Ishikawa (cell line): ENCODE measurements around the gene FDPS.
A peak's percentile ranks its signal among the peaks of the same experiment; 100 is the strongest.

Experiments
- CEBPB ChIP-seq: IDR thresholded peaks from 2 replicates; pipeline ENCODE4 v1.6.1; 2012
- CREB1 ChIP-seq: IDR thresholded peaks from 2 replicates; pipeline ENCODE4 v1.6.1; 2012; ENCODE audit warnings: low read depth
- EGR1 ChIP-seq: IDR thresholded peaks from 2 replicates; pipeline ENCODE4 v1.6.1; 2012
- EP300 ChIP-seq: IDR thresholded peaks from 2 replicates; pipeline ENCODE4 v1.6.1; 2012; ENCODE audit warnings: borderline replicate concordance
- FOXM1 ChIP-seq: IDR thresholded peaks from 2 replicates; pipeline ENCODE4 v1.6.1; 2012; ENCODE audit warnings: low read depth, borderline replicate concordance
- MAX ChIP-seq: IDR thresholded peaks from 2 replicates; pipeline ENCODE4 v1.6.1; 2012
- NFIC ChIP-seq: IDR thresholded peaks from 2 replicates; pipeline ENCODE4 v1.6.1; 2012
- RAD21 ChIP-seq: IDR thresholded peaks from 2 replicates; pipeline ENCODE4 v1.6.1; 2012; ENCODE audit warnings: low read depth
- REST ChIP-seq: IDR thresholded peaks from 2 replicates; pipeline ENCODE4 v1.6.1; 2012; ENCODE audit warnings: low read depth, mild to moderate bottlenecking
- TAF1 ChIP-seq: IDR thresholded peaks from 2 replicates; pipeline ENCODE4 v1.6.1; 2012; ENCODE audit warnings: low read depth, mild to moderate bottlenecking
- TCF12 ChIP-seq: IDR thresholded peaks from 2 replicates; pipeline ENCODE4 v1.6.1; 2012; ENCODE audit warnings: low read depth
- TEAD4 ChIP-seq: IDR thresholded peaks from 2 replicates; pipeline ENCODE4 v1.6.1; 2012
- USF1 ChIP-seq: IDR thresholded peaks from 2 replicates; pipeline ENCODE4 v1.6.1; 2012
- YY1 ChIP-seq: IDR thresholded peaks from 2 replicates; pipeline ENCODE4 v1.6.1; 2012; ENCODE audit warnings: low read depth
- ZBTB7A ChIP-seq: IDR thresholded peaks from 2 replicates; pipeline ENCODE4 v1.6.1; 2012; ENCODE audit warnings: low read depth

Gene FDPS

GRCh38 chr1:155324717-155325602 is 16.3 kb downstream of the FDPS start:
- TF ChIP-seq FOXM1 (no peak), RAD21 (peak; percentile 35; the same call in 1 of the 2 replicates), TEAD4 (no peak), TAF1 (0 out of 2 replicates have a peak, but pooled peaks have one; percentile 18), MAX (peak; percentile 45; the same call in 1 of the 2 replicates), YY1 (0 out of 2 replicates have a peak, but pooled peaks have one; percentile 34), REST (no peak), TCF12 (0 out of 2 replicates have a peak, but pooled peaks have one; percentile 27), ZBTB7A (peak; percentile 46; the same call in 1 of the 2 replicates), EGR1 (no peak), CEBPB (no peak), CREB1 (no peak), USF1 (no peak), EP300 (no peak)

GRCh38 chr1:155325603-155325893 is 16.9 kb downstream of the FDPS start:
- no peak for TF ChIP-seq NFIC

- TF ChIP-seq REST = no peak
- no peak for TF ChIP-seq TEAD4
- TF ChIP-seq MAX = no peak
- TF ChIP-seq YY1 = no peak
These were observed 17.4 kb downstream of the FDPS start for GRCh38 chr1:155326020-155326526.

GRCh38 chr1:155326631-155327037 is 18.0 kb downstream of the FDPS start:
- no peak for TF ChIP-seq EP300
- no peak for TF ChIP-seq ZBTB7A
- no peak for TF ChIP-seq FOXM1
- no peak for TF ChIP-seq EGR1
- TF ChIP-seq MAX = no peak
- TF ChIP-seq TEAD4 = no peak
- TF ChIP-seq CEBPB = no peak
- no peak for TF ChIP-seq TCF12
- no peak for TF ChIP-seq REST
- TF ChIP-seq TAF1 = no peak
- no peak for TF ChIP-seq USF1
- no peak for TF ChIP-seq CREB1
- TF ChIP-seq RAD21 = no peak
- no peak for TF ChIP-seq NFIC
- no peak for TF ChIP-seq YY1
